ENCODE results near the gene GABRD. TPM values are rescaled to one million over a fixed set of nuclear protein-coding genes. Genes with fewer than 3 reads are reported as not detected.

The GABRD gene
- total and polyA plus RNA-seq, 2 of the 13 experiments (the other 11 are each of a cell fraction or from before 2014, with no cell fraction given) = not detected

DNA sequence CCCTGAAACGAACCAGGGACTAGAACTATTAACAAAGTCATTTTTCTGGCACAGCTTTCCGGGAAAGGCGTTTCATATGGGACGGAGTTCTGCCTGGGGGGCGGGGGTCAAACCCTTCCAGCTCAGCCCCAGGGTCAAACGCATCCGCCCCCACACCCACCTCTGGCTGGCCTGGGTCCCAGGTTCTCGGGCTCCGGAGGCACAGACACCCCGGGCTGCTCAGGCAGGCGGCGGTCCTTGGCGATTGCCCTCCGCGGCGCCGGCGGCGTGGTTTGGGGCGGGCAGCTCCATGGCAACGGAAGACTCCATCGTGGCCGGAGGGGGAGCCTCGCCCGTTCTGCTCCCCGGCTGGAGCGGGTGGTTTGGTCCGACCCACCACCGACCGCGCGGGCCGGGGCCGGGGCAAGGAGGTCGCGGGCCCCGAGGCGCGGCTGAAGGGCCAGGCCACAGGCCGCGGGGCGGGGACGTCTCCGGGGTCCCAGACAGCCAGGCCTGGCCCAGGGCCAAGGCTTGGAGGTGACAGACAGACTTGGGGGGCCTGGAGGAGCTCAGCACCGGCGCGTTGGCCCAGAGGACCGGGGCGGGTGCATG lies 15.5 kb upstream of the GABRD start, which contains the start of gene CFAP74 (continued):
- TF ChIP-seq MXD4 (CRISPR knock-in tag; IDR thresholded peaks at IDR 0.05) = no peak
- TF ChIP-seq ZNF335 (CRISPR knock-in tag; IDR thresholded peaks at IDR 0.05) = no peak
- no peak for TF ChIP-seq REST (IDR thresholded peaks at IDR 0.05; ENCODE audit: borderline replicate concordance in 1 of 2, low read depth in 1 of 2, low read length in 2 of 2)
- no peak for TF ChIP-seq ZNF343 (CRISPR knock-in tag; IDR thresholded peaks at IDR 0.05)
- TF ChIP-seq ZNF770 (CRISPR knock-in tag; IDR thresholded peaks at IDR 0.05) = no peak
- no peak for TF ChIP-seq SOX13 (IDR thresholded peaks at IDR 0.05)
- TF ChIP-seq SOX13 (CRISPR knock-in tag; conservative IDR thresholded peaks at IDR 0.05 in 1 of 2, IDR thresholded peaks at IDR 0.05 in 1 of 2) = no peak
- no peak for TF ChIP-seq POLR2A (IDR thresholded peaks at IDR 0.05; ENCODE audit: insufficient read depth in 1 of 2, low read depth in 2 of 2, low read length in 2 of 2)
- TF ChIP-seq NCOR1 (IDR thresholded peaks at IDR 0.05; ENCODE audit: borderline replicate concordance, low read length) = no peak
- no peak for TF ChIP-seq ZKSCAN8 (CRISPR knock-in tag; IDR thresholded peaks at IDR 0.05; ENCODE audit: borderline replicate concordance)
- TF ChIP-seq, protein P1, sequence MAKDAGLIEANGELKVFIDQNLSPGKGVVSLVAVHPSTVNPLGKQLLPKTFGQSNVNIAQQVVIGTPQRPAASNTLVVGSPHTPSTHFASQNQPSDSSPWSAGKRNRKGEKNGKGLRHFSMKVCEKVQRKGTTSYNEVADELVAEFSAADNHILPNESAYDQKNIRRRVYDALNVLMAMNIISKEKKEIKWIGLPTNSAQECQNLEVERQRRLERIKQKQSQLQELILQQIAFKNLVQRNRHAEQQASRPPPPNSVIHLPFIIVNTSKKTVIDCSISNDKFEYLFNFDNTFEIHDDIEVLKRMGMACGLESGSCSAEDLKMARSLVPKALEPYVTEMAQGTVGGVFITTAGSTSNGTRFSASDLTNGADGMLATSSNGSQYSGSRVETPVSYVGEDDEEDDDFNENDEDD (CRISPR knock-in tag; IDR thresholded peaks at IDR 0.05; ENCODE audit: borderline replicate concordance) = 0 out of 2 replicates have a peak, but pooled peaks have one; percentile 14
- peak; percentile 30; the same call in 1 of the 2 replicates for TF ChIP-seq KDM5B (CRISPR knock-in tag; IDR thresholded peaks at IDR 0.05; ENCODE audit: borderline replicate concordance)
- peak; percentile 75 for TF ChIP-seq RFX1 (IDR thresholded peaks at IDR 0.05)
- TF ChIP-seq STAG1 (CRISPR knock-in tag; IDR thresholded peaks at IDR 0.05) = no peak

Measured in HepG2 (cell line).